GM12875 (cell line): ENCODE results near the gene POMP.

Source experiments
- H3K4me3 ChIP-seq: one replicate; pipeline ENCODE4 v1.5.1; 2011; ENCODE audit warnings: low read depth, low read length, control low read depth
- CTCF ChIP-seq: IDR thresholded peaks from 2 replicates; pipeline ENCODE4 v1.5.1; 2011; ENCODE audit warnings: low read depth, mild to moderate bottlenecking, control low read depth, inconsistent platforms, low read length, moderate library complexity, borderline replicate concordance; ENCODE audit not compliant: insufficient read depth

Gene POMP

DNA sequence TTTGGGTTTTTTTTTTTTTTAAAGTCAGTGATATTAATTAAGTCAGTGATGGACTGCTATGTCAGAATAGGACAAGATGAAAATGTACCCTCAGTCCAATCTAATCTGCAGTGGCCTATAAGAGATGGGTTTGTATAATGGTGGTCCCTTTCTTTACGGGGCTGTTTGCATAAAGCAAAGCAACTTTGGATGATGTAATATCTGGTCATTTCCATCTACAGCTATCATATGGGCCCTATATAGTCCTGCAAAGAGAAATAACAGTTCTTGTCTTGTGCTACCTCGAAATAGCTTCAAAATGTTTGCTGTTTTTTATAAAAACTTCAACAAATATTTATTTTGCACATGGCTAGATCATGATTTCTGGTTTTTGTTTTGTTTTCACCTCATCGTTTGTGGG lies 20.2 kb upstream of the POMP start:
- no peak overlapping the region for H3K4me3 ChIP-seq
- no peak for TF ChIP-seq CTCF

- H3K4me3 ChIP-seq, result no peak overlapping the region
- TF ChIP-seq CTCF, result no peak
Observed at GRCh38 chr13:28640861-28641599, 17.9 kb upstream of the POMP start.

DNA sequence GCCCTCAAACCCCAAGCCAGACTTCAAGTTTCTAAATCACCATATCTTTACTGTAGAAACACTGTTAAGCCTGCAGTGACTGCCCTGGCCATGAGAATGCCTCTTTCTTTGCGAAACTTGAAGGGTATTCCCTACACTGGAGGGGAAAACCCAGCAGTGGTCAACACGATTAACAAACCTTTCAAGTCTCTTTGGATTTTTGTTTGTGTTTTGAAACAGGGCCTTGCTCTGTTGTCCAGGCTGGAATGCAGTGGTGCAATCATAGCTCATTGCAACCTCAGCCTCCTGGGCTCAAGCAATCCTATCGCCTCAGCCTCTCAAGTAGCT lies 17.4 kb upstream of the POMP start:
- no peak for TF ChIP-seq CTCF

GRCh38 chr13:28650284-28650683 lies 8.6 kb upstream of the POMP start:
- H3K4me3 ChIP-seq, result no peak overlapping the region
- TF ChIP-seq CTCF, result no peak

More for the DNA sequence above, 17.4 kb upstream of the POMP start:
- no peak overlapping the region for H3K4me3 ChIP-seq

DNA sequence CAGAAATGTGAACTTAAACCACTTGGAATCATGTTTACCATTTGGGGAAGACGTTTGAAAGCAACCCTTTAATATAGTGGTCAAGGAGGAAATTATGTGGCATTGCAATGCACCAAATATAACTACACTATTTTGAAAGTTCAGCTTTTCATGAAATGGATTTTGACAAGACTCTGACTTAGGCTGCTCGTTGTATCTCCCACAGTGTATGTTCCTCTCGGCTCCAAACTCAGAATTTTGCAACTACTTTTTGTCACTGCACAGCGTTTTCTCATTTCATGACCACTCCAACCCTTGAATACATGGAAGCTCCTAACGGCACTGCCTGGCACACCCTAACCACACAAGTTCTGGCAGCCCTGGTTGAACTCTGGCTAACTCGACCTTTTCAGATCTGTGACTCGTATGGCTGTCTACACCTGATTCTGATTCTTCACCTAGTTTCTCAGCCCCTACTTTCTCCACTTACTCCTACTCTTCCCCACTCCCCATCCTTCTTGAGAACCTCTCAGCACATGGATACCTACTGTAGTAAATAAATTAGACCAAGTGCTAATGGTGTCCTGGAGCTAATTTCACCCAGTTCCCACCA lies 7.0 kb upstream of the POMP start:
- no peak overlapping the region for H3K4me3 ChIP-seq
- no peak for TF ChIP-seq CTCF

GRCh38 chr13:28653111-28653510 lies 5.8 kb upstream of the POMP start:
- no peak overlapping the region for H3K4me3 ChIP-seq
- no peak for TF ChIP-seq CTCF

DNA sequence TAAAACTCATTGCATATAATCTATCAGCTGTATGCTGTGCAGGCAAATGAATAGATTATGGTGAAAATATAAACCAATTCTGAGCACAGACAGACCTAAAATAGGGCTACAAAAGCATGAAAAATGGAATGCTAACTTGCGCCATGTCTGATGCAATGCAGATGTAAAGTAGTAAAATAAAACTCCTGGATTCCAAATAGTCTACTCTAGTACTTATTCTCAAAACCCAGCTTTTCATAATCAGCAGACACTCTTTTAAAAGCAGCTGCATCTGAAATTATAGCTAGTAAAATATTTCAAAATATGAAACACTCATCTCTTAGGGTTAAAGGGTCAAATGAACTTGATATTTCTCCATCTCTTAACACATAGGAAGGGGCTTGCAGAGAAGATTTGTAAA lies 4.7 kb upstream of the POMP start:
- no peak overlapping the region for H3K4me3 ChIP-seq
- no peak for TF ChIP-seq CTCF
